ENCODE results near the gene UNKL.
A peak's percentile ranks its signal among the peaks of the same experiment; 100 is the strongest.

UNKL gene, protein sequence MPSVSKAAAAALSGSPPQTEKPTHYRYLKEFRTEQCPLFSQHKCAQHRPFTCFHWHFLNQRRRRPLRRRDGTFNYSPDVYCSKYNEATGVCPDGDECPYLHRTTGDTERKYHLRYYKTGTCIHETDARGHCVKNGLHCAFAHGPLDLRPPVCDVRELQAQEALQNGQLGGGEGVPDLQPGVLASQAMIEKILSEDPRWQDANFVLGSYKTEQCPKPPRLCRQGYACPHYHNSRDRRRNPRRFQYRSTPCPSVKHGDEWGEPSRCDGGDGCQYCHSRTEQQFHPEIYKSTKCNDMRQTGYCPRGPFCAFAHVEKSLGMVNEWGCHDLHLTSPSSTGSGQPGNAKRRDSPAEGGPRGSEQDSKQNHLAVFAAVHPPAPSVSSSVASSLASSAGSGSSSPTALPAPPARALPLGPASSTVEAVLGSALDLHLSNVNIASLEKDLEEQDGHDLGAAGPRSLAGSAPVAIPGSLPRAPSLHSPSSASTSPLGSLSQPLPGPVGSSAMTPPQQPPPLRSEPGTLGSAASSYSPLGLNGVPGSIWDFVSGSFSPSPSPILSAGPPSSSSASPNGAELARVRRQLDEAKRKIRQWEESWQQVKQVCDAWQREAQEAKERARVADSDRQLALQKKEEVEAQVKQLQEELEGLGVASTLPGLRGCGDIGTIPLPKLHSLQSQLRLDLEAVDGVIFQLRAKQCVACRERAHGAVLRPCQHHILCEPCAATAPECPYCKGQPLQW

DNA sequence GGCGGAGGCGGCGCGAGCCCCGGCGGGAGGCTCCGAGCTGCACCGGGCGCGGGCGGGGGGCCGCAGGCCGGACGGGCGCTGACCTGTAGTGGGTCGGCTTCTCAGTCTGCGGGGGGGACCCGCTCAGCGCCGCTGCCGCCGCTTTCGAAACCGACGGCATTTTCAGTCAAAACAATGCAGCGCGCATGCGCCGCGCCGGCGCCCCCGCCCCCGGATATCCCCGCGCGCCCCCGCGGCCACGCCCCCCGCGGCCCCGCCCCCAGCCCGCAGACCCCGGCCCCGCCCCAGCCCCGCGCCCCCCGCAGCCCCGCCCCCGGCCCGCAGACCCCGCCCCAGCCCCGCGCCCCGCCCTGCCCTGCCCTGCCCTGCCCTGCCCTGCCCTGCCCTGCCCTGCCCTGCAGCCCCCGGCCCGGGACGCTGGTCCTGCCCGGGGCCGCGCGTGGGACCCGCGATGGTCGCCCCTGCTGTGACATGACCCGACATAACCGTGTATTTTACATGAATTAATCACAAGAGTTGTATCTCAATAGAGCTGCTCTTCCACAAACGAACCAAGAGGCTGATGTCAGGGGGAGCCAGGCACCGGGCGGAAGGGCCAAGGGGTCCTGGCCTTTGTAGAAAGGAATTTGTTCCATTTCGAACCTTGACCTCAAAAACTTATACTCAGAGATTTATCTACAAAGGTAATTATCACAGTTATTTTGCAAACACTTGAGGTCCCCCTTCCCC is at the start of gene UNKL:
TSS of gene UNKL (minus strand) at position 173 of the 729 bp plus-strand sequence. CDS start at position 160, 13 bp downstream.
- DNase-seq (ENCODE audit: low read depth in 2 of 2), result peak; percentile 70 to 74

GRCh38 chr16:1461146-1461545 is 46.6 kb upstream of the UNKL start:
- DNase-seq (ENCODE audit: low read depth in 2 of 2), result no peak

GRCh38 chr16:1460602-1461138 is 46.2 kb upstream of the UNKL start:
- DNase-seq (ENCODE audit: low read depth in 2 of 2), result no peak

DNA sequence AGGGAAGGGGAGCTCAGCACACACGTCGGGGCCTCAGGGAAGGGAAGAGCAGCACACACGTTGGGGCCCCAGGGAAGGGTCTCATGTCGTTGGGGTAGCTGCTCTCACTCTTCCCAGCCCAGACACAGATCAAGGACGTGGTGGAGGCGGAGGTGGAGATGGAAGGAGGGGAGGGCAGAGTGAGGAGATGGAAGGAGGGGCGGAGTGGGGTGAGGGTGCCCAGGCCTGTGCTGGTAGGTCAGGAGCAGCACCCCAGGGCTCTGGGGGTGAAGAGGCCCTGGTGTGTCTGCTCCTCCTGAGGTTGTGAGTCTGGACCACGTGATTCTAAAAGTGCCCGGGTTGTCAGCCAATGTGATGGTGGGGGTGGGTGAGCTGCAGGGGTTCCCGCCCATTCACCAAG is 45.5 kb upstream of the UNKL start:
- no peak for DNase-seq (ENCODE audit: low read depth in 2 of 2)

DNA sequence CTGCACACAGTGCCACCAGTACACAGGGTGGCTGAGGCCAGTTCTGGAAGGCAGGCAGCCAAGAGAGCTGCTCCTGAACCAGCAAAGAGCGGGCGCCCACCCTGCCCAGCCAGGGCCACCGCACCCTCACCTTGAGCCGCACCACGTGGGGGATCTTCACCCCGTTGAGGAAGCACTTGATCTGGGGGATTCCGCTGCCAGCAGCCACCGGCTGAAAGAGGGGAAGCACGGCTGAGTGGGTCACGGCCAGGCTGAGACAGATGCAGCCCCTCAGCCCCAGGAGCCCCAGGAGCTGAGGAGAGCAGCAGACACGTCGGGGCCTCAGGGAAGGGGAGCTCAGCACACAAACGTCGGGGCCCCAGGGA is 44.5 kb upstream of the UNKL start:
- DNase-seq (ENCODE audit: low read depth in 2 of 2), result no peak

DNA sequence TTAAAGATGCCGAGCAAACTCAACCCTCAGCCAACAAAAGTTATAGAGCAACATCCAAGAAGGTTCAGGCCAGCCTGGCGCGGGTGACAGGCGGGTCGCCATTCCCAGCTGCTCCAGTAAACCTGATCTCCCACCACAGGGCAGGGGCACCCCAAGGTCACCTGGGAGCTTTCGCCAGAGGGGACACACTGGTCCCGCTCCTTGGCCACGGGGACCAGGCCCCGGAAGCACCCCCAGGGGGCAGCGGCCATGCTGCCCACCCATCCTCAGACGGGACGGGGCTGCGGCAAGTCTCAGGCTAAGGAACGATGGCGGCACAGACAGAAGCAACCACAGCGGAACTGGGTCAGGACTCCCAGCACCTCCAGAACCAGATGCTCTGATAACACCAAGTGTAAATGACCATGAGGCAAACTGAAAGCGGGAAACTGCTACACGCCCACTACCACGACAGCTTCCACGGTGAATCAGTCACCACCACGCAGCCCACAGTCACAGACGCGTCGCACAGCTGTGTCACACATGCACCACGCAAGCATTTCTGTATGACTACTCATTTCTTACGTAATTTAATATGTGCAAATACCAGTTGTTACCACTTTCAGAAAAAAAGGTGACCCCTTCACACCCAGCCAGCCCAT is 44.0 kb upstream of the UNKL start:
- DNase-seq (ENCODE audit: low read depth in 2 of 2), result peak; percentile 20 to 45

DNA sequence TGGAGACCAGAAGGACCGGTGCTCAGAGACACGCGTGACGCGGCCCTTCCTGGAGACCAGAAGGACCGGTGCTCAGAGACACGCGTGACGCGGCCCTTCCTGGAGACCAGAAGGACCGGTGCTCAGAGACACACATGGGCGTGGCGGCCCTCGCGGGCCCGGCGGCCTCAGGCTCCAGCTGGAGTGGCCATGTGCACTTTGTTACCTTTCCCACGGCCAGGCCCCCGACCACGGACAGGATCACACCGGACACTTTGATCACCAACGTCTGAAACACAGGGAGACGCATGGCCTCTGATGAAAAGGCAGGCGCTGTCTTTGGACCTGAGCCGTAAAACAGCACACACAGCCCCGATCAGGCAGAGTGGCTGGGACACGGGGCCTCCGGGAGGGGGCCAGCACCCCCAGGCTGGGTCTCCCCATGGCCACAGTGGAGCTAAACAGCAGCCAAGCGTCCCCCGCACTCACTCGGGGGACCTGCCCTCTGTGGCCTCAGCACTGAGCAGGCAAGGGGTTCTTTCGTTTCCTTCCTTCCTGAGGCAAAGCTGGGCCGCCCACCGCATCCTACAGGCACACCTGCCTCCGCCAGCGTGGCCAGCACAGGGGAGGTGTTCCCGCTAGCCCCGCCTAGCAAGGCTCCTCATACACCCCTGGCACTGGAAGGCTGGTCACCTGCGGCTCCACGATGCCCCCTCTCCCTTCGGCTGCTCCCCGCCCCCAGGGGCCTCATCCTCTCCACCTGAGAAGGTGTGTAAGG is 43.2 kb upstream of the UNKL start:
- DNase-seq (ENCODE audit: low read depth in 2 of 2), result no peak

DNA sequence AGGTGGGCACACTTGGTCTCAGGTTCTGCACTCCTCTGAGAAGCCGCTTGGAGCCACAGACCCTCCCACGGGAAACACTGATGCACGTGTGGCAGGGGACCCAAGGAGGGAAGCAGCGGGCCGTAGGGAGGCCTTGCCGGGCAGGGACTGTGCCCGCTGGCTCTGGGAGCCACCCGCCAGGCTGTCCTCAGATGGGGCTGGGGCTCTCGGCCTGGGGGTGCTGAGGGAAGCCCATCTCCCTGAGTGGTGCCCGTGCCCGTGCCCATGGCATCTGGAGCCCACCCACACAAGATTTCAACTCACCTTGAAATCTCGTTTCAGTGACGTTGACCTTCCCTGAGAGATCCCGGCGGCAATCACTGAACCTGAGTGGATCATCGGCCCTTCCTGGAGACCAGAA is 42.4 kb upstream of the UNKL start:
- no peak for DNase-seq (ENCODE audit: low read depth in 2 of 2)

- no peak for DNase-seq (ENCODE audit: low read depth in 2 of 2)
These were observed 41.0 kb upstream of the UNKL start for GRCh38 chr16:1455190-1456171.

GRCh38 chr16:1454561-1454960 is 40.1 kb upstream of the UNKL start:
- DNase-seq (ENCODE audit: low read depth in 2 of 2), result no peak

- DNase-seq (ENCODE audit: low read depth in 2 of 2), result no peak
These were observed 38.8 kb upstream of the UNKL start for GRCh38 chr16:1453316-1453715.

- no peak for DNase-seq (ENCODE audit: low read depth in 2 of 2)
These were observed 38.0 kb upstream of the UNKL start for GRCh38 chr16:1452530-1452929.

GRCh38 chr16:1451702-1452392 is 37.3 kb upstream of the UNKL start:
- no peak for DNase-seq (ENCODE audit: low read depth in 2 of 2)

DNA sequence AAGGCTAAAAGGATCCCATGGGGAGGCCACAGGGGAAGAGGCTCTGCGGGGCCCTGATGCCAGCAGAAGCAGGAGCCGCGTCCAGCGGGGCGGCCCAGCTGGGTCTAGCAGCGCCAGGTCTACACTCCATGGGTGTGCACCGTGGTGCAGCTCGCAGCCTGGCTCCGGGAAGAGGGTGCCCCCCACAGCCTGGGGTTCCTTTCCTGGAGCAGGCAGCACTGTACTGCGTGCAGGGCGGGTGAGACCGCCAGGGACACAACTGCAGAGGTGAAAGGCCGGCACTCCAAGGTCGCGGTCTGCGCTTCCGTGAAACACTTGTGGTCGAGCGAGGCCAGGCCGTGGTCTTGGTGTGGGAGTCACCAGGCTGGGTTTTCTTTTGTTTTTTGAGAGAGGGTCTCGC is 36.3 kb upstream of the UNKL start:
- no peak for DNase-seq (ENCODE audit: low read depth in 2 of 2)

- no peak for DNase-seq (ENCODE audit: low read depth in 2 of 2)
These were observed 35.7 kb upstream of the UNKL start for GRCh38 chr16:1450218-1450617.

- DNase-seq (ENCODE audit: low read depth in 2 of 2), result no peak
These were observed 34.8 kb upstream of the UNKL start for GRCh38 chr16:1449201-1449788.

DNA sequence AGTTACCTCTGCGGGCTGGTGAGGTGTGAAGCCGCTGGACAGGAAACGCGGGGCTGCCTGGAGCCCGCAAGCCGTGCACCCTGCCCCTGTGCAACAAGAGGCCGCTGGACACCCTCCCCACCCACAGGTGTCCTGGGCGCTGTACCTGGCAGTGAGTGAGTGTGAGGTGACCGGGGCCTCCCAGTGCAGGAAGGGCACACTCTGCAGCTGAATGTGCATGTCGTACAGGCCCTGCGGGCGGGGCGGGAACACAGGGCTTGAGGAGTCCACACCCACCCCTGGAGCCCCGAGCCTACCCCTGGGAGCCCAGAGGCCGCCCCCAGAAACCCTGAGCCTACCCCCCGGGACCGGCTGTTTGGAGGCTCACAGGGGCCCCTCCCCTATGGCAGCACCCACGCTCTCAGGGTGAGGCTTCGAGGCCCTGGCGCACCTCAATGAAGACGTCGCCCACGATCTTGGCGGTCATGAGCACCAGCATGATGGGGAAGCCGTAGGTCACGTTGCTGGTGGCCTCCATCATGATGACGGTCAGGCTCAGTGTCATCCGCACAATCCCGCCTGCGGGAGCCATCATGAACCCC is 34.1 kb upstream of the UNKL start:
- no peak for DNase-seq (ENCODE audit: low read depth in 2 of 2)

- DNase-seq (ENCODE audit: low read depth in 2 of 2), result no peak
These were observed 33.5 kb upstream of the UNKL start for GRCh38 chr16:1447965-1448364.

Measured in stimulated activated CD8-positive, alpha-beta memory T cell treated with anti-CD3 and anti-CD28 coated beads, Interleukin-15, amount 100 ng/mL, for 48 hours (primary cell).